Measurements from ENCODE around the gene INAFM2. TPM values are rescaled to one million over a fixed set of nuclear protein-coding genes. Genes with fewer than 3 reads are reported as not detected.

INAFM2 gene
- total RNA-seq, 6 donors from 2014 or later: 15.7 to 36.2 (median 25.6) TPM

DNA sequence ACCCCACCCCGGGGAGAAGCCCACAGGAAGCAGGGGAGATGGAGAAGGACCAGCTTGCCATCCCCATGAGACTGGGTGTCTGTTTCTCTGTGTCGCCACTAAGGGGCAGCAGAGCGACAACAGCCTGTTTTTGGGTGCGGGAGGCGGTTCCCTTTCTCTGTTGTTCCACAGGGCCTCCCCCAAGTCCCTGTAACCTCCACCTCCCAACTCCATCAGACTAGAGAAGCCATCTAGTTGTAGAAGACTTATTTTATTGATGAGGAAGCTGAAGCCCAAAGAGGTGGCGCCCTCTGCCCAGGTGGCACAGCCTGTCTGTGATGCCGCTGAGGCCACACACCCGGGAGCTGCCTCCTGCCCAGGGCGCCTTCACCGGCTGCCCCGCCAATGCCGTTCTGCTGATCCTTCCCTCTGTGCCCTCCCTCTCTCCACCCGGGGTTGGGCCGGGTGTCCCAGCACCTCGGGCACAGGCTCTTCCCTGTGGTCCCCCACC lies 21.2 kb downstream of the INAFM2 start:
- peak in 1 of 2 donors; percentile 50 for ATAC-seq (ENCODE audit: low FRiP score in 2 of 2)
- 10 to 34% methylated on average over 4 to 15 of the region's 15 CpGs for WGBS, 2 donors
- H3K9me3 ChIP-seq: no peaks in the 10 kb centered on the region
- no peak overlapping the region for H3K4me3 ChIP-seq
- H3K4me1 ChIP-seq: peaks cover 36 to 42% (median 38%) of the 10 kb centered on the region in 4 donors
- peak; percentile 64 to 68 for DNase-seq
- H3K27ac ChIP-seq: no peak overlapping the region
- H3K27me3 ChIP-seq: no peaks in the 10 kb centered on the region
- no peaks in the 10 kb centered on the region for H3K36me3 ChIP-seq
- no peak for TF ChIP-seq EP300 (IDR thresholded peaks at IDR 0.05)
- TF ChIP-seq, protein P1, sequence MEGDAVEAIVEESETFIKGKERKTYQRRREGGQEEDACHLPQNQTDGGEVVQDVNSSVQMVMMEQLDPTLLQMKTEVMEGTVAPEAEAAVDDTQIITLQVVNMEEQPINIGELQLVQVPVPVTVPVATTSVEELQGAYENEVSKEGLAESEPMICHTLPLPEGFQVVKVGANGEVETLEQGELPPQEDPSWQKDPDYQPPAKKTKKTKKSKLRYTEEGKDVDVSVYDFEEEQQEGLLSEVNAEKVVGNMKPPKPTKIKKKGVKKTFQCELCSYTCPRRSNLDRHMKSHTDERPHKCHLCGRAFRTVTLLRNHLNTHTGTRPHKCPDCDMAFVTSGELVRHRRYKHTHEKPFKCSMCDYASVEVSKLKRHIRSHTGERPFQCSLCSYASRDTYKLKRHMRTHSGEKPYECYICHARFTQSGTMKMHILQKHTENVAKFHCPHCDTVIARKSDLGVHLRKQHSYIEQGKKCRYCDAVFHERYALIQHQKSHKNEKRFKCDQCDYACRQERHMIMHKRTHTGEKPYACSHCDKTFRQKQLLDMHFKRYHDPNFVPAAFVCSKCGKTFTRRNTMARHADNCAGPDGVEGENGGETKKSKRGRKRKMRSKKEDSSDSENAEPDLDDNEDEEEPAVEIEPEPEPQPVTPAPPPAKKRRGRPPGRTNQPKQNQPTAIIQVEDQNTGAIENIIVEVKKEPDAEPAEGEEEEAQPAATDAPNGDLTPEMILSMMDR (IDR thresholded peaks at IDR 0.05): peak; percentile 63 to 81 (median 76)

DNA sequence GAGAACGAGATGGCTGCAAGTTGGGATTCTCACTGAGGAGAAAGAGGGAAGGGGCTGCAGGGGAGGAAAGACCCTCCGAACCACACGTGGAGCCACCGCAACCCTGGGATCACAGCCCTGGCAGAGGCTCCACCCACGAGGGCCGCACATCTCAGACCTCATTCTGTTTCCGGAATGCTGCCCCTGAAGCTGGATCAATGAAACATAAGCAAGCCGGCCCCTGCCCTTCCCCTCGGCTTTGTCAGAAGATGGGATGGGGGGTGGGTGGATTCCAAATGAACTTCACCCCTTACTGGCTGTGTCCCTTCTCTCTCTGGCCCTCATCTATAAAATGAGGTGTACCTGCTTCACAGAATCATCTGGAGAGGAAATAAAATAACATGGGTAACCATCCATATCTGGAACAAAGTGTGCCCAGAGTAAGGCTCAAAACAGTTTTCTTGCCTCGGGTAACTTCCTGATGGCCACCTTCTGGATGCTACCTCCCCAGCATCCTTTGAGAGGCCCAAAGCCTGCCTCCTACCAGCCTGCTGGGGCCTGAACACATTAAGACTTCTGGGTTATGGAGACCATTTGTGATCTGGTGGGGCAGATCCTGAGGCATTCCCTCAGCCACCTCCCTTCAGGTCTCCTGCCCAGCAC lies 21.9 kb downstream of the INAFM2 start:
- no peaks in the 10 kb centered on the region for H3K36me3 ChIP-seq
- TF ChIP-seq POLR2AphosphoS5 (IDR thresholded peaks at IDR 0.05) (no peak), POLR2A (IDR thresholded peaks at IDR 0.05) (no peak), EP300 (IDR thresholded peaks at IDR 0.05) (no peak)
- TF ChIP-seq, protein P1 (IDR thresholded peaks at IDR 0.05): no peak
- WGBS, 2 donors: 69 to 73% methylated on average over 6 to 10 of the region's 10 CpGs
- no peak for DNase-seq
- H3K4me3 ChIP-seq: no peak overlapping the region
- H3K4me1 ChIP-seq: peaks cover 29 to 35% (median 31%) of the 10 kb centered on the region in 4 donors
- H3K27ac ChIP-seq: no peak overlapping the region
- H3K9me3 ChIP-seq: no peaks in the 10 kb centered on the region
- no peak for ATAC-seq (ENCODE audit: low FRiP score in 2 of 2)
- H3K27me3 ChIP-seq: no peaks in the 10 kb centered on the region

DNA sequence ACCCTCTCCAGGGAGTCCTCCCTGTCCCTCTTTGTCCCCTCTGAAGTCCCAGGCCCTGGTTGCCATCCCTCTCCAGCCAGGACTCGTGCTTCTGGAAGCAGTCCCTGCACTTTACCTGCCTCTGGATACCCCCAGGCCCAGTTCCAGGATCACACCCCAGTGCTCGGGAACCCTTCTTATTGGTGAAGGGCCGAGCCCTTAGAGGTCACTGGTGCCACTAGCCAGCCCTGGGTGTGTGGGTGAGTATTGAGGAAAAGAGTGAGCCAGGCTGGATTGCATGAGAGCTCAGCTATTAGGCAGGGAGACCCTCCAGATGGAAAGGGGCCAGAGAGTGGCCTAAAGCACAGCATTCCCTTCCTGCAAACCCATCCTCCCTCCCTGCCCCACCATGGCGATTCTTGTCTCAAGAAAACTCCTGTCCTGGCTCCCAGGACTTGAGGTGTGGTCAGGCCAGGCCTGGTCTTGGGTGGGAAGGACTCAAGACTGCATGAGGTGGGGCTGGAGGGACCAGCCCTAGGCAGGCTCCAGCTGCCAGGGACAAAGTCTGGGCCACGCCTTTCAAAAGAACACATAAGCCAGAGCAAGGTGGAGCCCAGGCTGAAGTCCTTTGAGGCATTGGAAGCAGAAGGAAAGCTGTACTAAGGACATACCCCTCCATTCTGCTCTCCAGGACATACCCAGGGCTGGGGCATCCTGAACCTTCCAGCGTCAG lies 22.5 kb downstream of the INAFM2 start:
- DNase-seq (no peak), ATAC-seq (ENCODE audit: low FRiP score in 2 of 2) (no peak)
- 91% methylated on average over 5 to 6 of the region's 6 CpGs for WGBS, 2 donors
- peaks cover 22 to 29% (median 25%) of the 10 kb centered on the region in 4 donors for H3K4me1 ChIP-seq
- no peaks in the 10 kb centered on the region for H3K27me3 ChIP-seq
- no peak overlapping the region for H3K4me3 ChIP-seq
- no peak overlapping the region for H3K27ac ChIP-seq
- no peaks in the 10 kb centered on the region for H3K9me3 ChIP-seq
- H3K36me3 ChIP-seq: no peaks in the 10 kb centered on the region
- no peak for TF ChIP-seq POLR2AphosphoS5 (IDR thresholded peaks at IDR 0.05)

DNA sequence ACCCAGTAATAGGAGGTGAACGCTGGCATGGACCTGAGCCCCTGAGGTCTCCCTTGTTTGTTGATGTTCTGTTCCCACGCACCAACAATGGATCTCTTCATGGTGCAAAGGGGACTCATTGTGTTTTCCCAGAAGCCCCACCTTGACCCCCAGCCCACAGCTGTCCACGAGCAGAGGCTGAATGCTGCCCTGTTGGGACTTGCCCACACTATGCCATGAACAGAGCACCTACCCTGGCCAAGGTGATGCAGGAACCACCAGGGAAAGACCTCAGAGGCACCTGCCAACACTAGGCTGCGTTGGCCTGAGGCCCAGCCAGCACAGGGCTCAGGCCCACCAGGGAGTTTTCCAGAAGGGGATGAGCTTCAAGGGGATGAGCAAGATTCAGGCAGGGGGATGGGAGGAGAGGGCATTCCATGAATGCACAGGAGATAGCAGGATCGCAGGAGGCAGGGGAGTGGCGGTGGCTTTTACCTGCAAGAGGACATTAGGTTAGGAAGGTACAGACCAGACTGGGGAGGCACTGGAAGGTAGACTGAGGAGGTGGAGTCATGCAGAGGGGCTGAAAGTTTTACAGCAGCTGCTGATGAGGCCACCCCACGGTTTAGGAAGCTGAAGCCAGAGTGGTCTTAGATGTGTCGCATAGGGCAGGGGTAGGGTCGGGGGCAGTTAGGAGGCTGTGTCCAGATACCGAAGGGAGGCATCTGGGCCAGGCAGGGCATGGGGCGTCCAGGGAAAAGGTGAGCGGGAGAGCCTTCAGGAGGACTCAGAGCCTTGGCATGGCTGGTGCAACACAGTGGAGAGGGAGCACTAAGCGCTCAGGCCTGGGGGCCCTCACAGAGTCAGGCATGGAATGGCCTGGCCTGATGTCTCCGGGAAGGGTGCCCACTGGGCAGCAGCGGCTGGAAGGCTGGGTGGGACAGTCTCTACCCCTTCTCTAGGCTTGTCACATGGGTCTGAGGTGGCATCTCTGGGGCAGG lies 23.4 kb downstream of the INAFM2 start:
- ATAC-seq (ENCODE audit: low FRiP score in 2 of 2): no peak
- no peak overlapping the region for H3K4me3 ChIP-seq
- no peak overlapping the region for H3K27ac ChIP-seq
- H3K4me1 ChIP-seq: peaks cover 15 to 23% (median 18%) of the 10 kb centered on the region in 4 donors
- no peak for TF ChIP-seq EP300 (IDR thresholded peaks at IDR 0.05)
- TF ChIP-seq, protein P1 (IDR thresholded peaks at IDR 0.05): no peak
- TF ChIP-seq POLR2AphosphoS5 (IDR thresholded peaks at IDR 0.05): no peak
- TF ChIP-seq POLR2A (IDR thresholded peaks at IDR 0.05): no peak
- WGBS, 2 donors: 89 to 92% methylated on average over 13 to 15 of the region's 15 CpGs
- DNase-seq: peak in 1 of 2 donors; percentile 37
- H3K36me3 ChIP-seq: no peaks in the 10 kb centered on the region
- H3K9me3 ChIP-seq: no peaks in the 10 kb centered on the region
- no peaks in the 10 kb centered on the region for H3K27me3 ChIP-seq
